GM11168 (cell line): ENCODE data around the gene KCND2.

Experiments
- in situ Hi-C: fragments of 300-500 bp; cut with MboI; formaldehyde crosslinking; loops from one replicate; pipeline ENCODE4 v1.12.0; 2022; ENCODE audit warnings: low sequenced_read_pairs; ENCODE audit not compliant: unreplicated experiment

The KCND2 gene

GRCh38 chr7:120402801-120403200 is 129.8 kb downstream of the KCND2 start:
- in situ Hi-C loops = no loop called here

GRCh38 chr7:120404042-120404441 is 131.1 kb downstream of the KCND2 start:
- in situ Hi-C loops = no loop called here

- in situ Hi-C loops = loop anchor here (5.0 kb wide), 1 partner anchor 67 kb away; no protein-coding TSS in a partner anchor
Observed at GRCh38 chr7:120405652-120406051, 132.7 kb downstream of the KCND2 start.

GRCh38 chr7:120407010-120407409 is 134.0 kb downstream of the KCND2 start:
- in situ Hi-C loops = loop anchor here (5.0 kb wide), 1 partner anchor 65 kb away; no protein-coding TSS in a partner anchor

GRCh38 chr7:120412139-120413050 is 139.4 kb downstream of the KCND2 start:
- in situ Hi-C loops = no loop called here

- in situ Hi-C loops = no loop called here
Observed at GRCh38 chr7:120413164-120413563, 140.2 kb downstream of the KCND2 start.

- in situ Hi-C loops = no loop called here
Observed at GRCh38 chr7:120417244-120417979, 144.4 kb downstream of the KCND2 start.

- in situ Hi-C loops = no loop called here
Observed at GRCh38 chr7:120421151-120421651, 148.2 kb downstream of the KCND2 start.

- in situ Hi-C loops = no loop called here
Observed at GRCh38 chr7:120431016-120431415, 158.0 kb downstream of the KCND2 start.

GRCh38 chr7:120436487-120437060 is 163.6 kb downstream of the KCND2 start:
- in situ Hi-C loops = no loop called here

- in situ Hi-C loops = no loop called here
Observed at GRCh38 chr7:120441850-120442249, 168.9 kb downstream of the KCND2 start.

- in situ Hi-C loops = no loop called here
Observed at GRCh38 chr7:120442838-120443237, 169.9 kb downstream of the KCND2 start.

GRCh38 chr7:120444650-120445049 is 171.7 kb downstream of the KCND2 start:
- in situ Hi-C loops = no loop called here

GRCh38 chr7:120445276-120445675 is 172.3 kb downstream of the KCND2 start:
- in situ Hi-C loops = no loop called here

- in situ Hi-C loops = no loop called here
Observed at GRCh38 chr7:120452665-120453064, 179.7 kb downstream of the KCND2 start.

GRCh38 chr7:120456699-120457098 is 183.7 kb downstream of the KCND2 start:
- in situ Hi-C loops = no loop called here

- in situ Hi-C loops = no loop called here
Observed at GRCh38 chr7:120460949-120461348, 188.0 kb downstream of the KCND2 start.

GRCh38 chr7:120462991-120463390 is 190.0 kb downstream of the KCND2 start:
- in situ Hi-C loops = no loop called here

GRCh38 chr7:120464104-120464503 is 191.1 kb downstream of the KCND2 start:
- in situ Hi-C loops = no loop called here

GRCh38 chr7:120467676-120468075 is 194.7 kb downstream of the KCND2 start:
- in situ Hi-C loops = no loop called here

GRCh38 chr7:120468611-120469010 is 195.6 kb downstream of the KCND2 start:
- in situ Hi-C loops = no loop called here
